PC-9 (cell line): ENCODE data around the gene SERPINF2. TPM values are rescaled to one million over a fixed set of nuclear protein-coding genes. Genes with fewer than 3 reads are reported as not detected.
A peak's percentile ranks its signal among the peaks of the same experiment; 100 is the strongest.

Experiments
- BruUV-seq: library from RNA; stranded (reverse); fragments of 400-500 nt; replicated peaks from 2 replicates; lab custom pipeline; 2021; lab: Mats Ljungman, UMichigan
- CTCF ChIA-PET: fragments of 300-600 bp; sonication (Branson Sonifier 250); formaldehyde crosslinking; loops from one replicate; lab custom pipeline; 2022; ENCODE audit warnings: antibody characterized with exemption; lab: Charles Lee
- POLR2A ChIA-PET: fragments of 300-600 bp; sonication (Branson Sonifier 250); formaldehyde crosslinking; loops from one replicate; lab custom pipeline; 2022; ENCODE audit warnings: antibody characterized with exemption; ENCODE audit not compliant: unreplicated experiment; lab: Charles Lee
- DNase-seq, 2 experiments: peaks; one replicate each; pipeline versions ENCODE4 v3.0.0 to v3.0.0-alpha.2; 2015 to 2022; ENCODE audit warnings: mixed read lengths in 1 of 2
- H2AFZ ChIP-seq: fragments of 200-600 bp; sonication (generic); 2 replicates; pipeline ENCODE4 v1.8.1; 2017; ENCODE audit warnings: antibody characterized with exemption
- H3F3A ChIP-seq: fragments of 200-600 bp; sonication (generic); 2 replicates; pipeline ENCODE4 v1.8.1; 2017; ENCODE audit warnings: antibody characterized with exemption, mild to moderate bottlenecking, low read depth; ENCODE audit not compliant: insufficient read depth
- H3K27ac ChIP-seq: fragments of 200-600 bp; sonication (generic); 2 replicates; pipeline ENCODE4 v1.6.1; 2016; ENCODE audit warnings: mixed run types
- H3K27me3 ChIP-seq: fragments of 200-600 bp; sonication (generic); 2 replicates; pipeline ENCODE4 v1.6.1; 2016; ENCODE audit warnings: low read depth, mixed run types; ENCODE audit not compliant: insufficient read depth
- H3K36me3 ChIP-seq: fragments of 200-600 bp; sonication (generic); 2 replicates; pipeline ENCODE4 v1.6.1; 2016; ENCODE audit warnings: low read depth, mixed run types
- H3K4me1 ChIP-seq: fragments of 200-600 bp; sonication (generic); replicated peaks from 2 replicates; pipeline ENCODE4 v1.6.1; 2016; ENCODE audit warnings: mixed run types; ENCODE audit not compliant: insufficient read depth
- H3K4me2 ChIP-seq: fragments of 200-600 bp; sonication (generic); 2 replicates; pipeline ENCODE4 v1.6.1; 2017; ENCODE audit warnings: mixed run types
- H3K4me3 ChIP-seq: fragments of 200-600 bp; sonication (generic); 2 replicates; pipeline ENCODE4 v1.6.1; 2016; ENCODE audit warnings: mixed run types
- H3K79me2 ChIP-seq: fragments of 200-600 bp; sonication (generic); 2 replicates; pipeline ENCODE4 v1.6.1; 2017; ENCODE audit warnings: low read depth, mixed run types
- H3K9me2 ChIP-seq: fragments of 200-600 bp; sonication (generic); 2 replicates; pipeline ENCODE4 v1.8.1; 2017; ENCODE audit warnings: mild to moderate bottlenecking; ENCODE audit not compliant: insufficient read depth
- H3K9me3 ChIP-seq: fragments of 200-600 bp; sonication (generic); 2 replicates; pipeline ENCODE4 v1.8.1; 2016; ENCODE audit warnings: low read depth; ENCODE audit not compliant: insufficient read depth
- H4K20me1 ChIP-seq: fragments of 200-600 bp; sonication (generic); 2 replicates; pipeline ENCODE4 v1.8.1; 2017; ENCODE audit not compliant: insufficient read depth
- CTCF ChIP-seq: fragments of 200-600 bp; sonication (generic); conservative IDR thresholded peaks from 2 replicates; pipeline ENCODE4 v1.6.1; 2017; ENCODE audit warnings: mixed run types, antibody characterized with exemption, mild to moderate bottlenecking, moderate library complexity
- EZH2 ChIP-seq: fragments of 200-600 bp; sonication (generic); IDR thresholded peaks from 2 replicates; pipeline ENCODE4 v1.8.0; 2017; ENCODE audit warnings: antibody characterized with exemption, low read depth
- intact Hi-C: fragments of 100-400 bp; cut with micrococcal nuclease; formaldehyde crosslinking; loops from one replicate; pipeline ENCODE4 v1.10.0; 2022; ENCODE audit not compliant: unreplicated experiment
- total RNA-seq: library from RNA; stranded (reverse); gene quantifications from 2 replicates; pipeline ENCODE4 v1.2.3, GENCODE V29; 2021

The SERPINF2 gene
- total RNA-seq, 1 experiment from 2014 or later, result 9.5 TPM

GRCh38 chr17:1765576-1765975 lies 22.9 kb downstream of the SERPINF2 start:
- intact Hi-C loops, result no loop called here

GRCh38 chr17:1766382-1767135 lies 23.9 kb downstream of the SERPINF2 start:
- H3K9me2 ChIP-seq, result no peaks in the 10 kb centered on the region
- H3K27me3 ChIP-seq, result no peaks in the 10 kb centered on the region
- intact Hi-C loops, result no loop called here
- no peak overlapping the region for H2AFZ ChIP-seq
- no peak overlapping the region for H3K4me3 ChIP-seq
- H3F3A ChIP-seq, result no peaks in the 10 kb centered on the region
- TF ChIP-seq CTCF, result no peak
- TF ChIP-seq EZH2, result no peak
- CTCF ChIA-PET, result interaction anchor here (0.7 kb wide), 1 partner anchor 18 kb away, joined by 9 read pairs; no protein-coding TSS in a partner anchor
- no peaks in the 10 kb centered on the region for H4K20me1 ChIP-seq
- no peaks in the 10 kb centered on the region for H3K36me3 ChIP-seq
- no peaks in the 10 kb centered on the region for H3K9me3 ChIP-seq
- H3K4me1 ChIP-seq, result peaks cover 6% of the 10 kb centered on the region; the same call in 1 of the 2 replicates
- POLR2A ChIA-PET, result no interaction called here
- H3K79me2 ChIP-seq, result no peaks in the 10 kb centered on the region
- DNase-seq, result no peak
- no peak overlapping the region for H3K4me2 ChIP-seq
- H3K27ac ChIP-seq, result no peak overlapping the region
- no TSS peak for BruUV-seq

More at GRCh38 chr17:1765576-1765975, 22.9 kb downstream of the SERPINF2 start:
- no peak overlapping the region for H3K27ac ChIP-seq
- H3K4me1 ChIP-seq, result peaks cover 6% of the 10 kb centered on the region; the same call in 1 of the 2 replicates
- no TSS peak for BruUV-seq
- H4K20me1 ChIP-seq, result no peaks in the 10 kb centered on the region
- no peaks in the 10 kb centered on the region for H3K9me2 ChIP-seq
- H3K79me2 ChIP-seq, result no peaks in the 10 kb centered on the region
- H3K4me2 ChIP-seq, result no peak overlapping the region
- no peak overlapping the region for H2AFZ ChIP-seq
- POLR2A ChIA-PET, result interaction anchor here (0.6 to 0.7 kb wide), 2 partner anchors 42 to 356 kb away, joined by 5 to 14 read pairs; no protein-coding TSS in a partner anchor
- no peak overlapping the region for H3K4me3 ChIP-seq
- H3F3A ChIP-seq, result no peaks in the 10 kb centered on the region
- CTCF ChIA-PET, result interaction anchor here (0.6 to 0.7 kb wide), 2 partner anchors 18 to 511 kb away, joined by 8 to 9 read pairs; no protein-coding TSS in a partner anchor
- H3K27me3 ChIP-seq, result no peaks in the 10 kb centered on the region
- no peaks in the 10 kb centered on the region for H3K9me3 ChIP-seq
- TF ChIP-seq CTCF, result no peak
- no peak for TF ChIP-seq EZH2
- DNase-seq, result no peak
- no peaks in the 10 kb centered on the region for H3K36me3 ChIP-seq

- CTCF ChIA-PET, result no interaction called here
These were observed 24.7 kb downstream of the SERPINF2 start for GRCh38 chr17:1767358-1767757.

More at GRCh38 chr17:1767358-1767757, 24.7 kb downstream of the SERPINF2 start:
- POLR2A ChIA-PET, result no interaction called here
- Histone ChIP-seq H3K4me3 (no peak overlapping the region), H3F3A (no peaks in the 10 kb centered on the region), H3K4me2 (no peak overlapping the region), H3K27ac (no peak overlapping the region), H3K9me2 (no peaks in the 10 kb centered on the region), H4K20me1 (no peaks in the 10 kb centered on the region), H3K4me1 (peaks cover 6% of the 10 kb centered on the region; the same call in 1 of the 2 replicates), H3K36me3 (no peaks in the 10 kb centered on the region), H3K9me3 (no peaks in the 10 kb centered on the region), H3K79me2 (no peaks in the 10 kb centered on the region), H2AFZ (no peak overlapping the region), H3K27me3 (no peaks in the 10 kb centered on the region)
- DNase-seq, result no peak
- intact Hi-C loops, result no loop called here
- no peak for TF ChIP-seq EZH2
- TF ChIP-seq CTCF, result peak; percentile 25; the same call in 1 of the 2 replicates
- no TSS peak for BruUV-seq
